Endothelial cell of umbilical vein (primary cell): ENCODE data around the gene PRM3. TPM values are rescaled to one million over a fixed set of nuclear protein-coding genes. Genes with fewer than 3 reads are reported as not detected.

Source experiments
- BruUV-seq: library from RNA; stranded (reverse); fragments of 400-500 nt; replicated peaks from 2 replicates; lab custom pipeline; 2021; lab: Mats Ljungman, UMichigan
- CTCF ChIA-PET: fragments of 300-600, 350-600 bp; sonication (Branson Sonifier 250); formaldehyde crosslinking; loops from one replicate; lab custom pipeline; 2021; ENCODE audit warnings: antibody characterized with exemption, inconsistent platforms; lab: Charles Lee
- POLR2A ChIA-PET: fragments of 300-600, 350-600 bp; sonication (Branson Sonifier 250); formaldehyde crosslinking; loops from one replicate; lab custom pipeline; 2021; ENCODE audit warnings: antibody characterized with exemption, inconsistent platforms; lab: Charles Lee
- DNase-seq: peaks from one replicate; pipeline ENCODE4 v3.0.0-alpha.2; 2011; ENCODE audit warnings: low read depth, low spot score
- FAIRE-seq: peaks from 2 replicates; lab custom pipeline; 2011; peaks lifted over from hg19 to GRCh38; lab: Jason Lieb, UNC
- H2AFZ ChIP-seq: 2 replicates; pipeline ENCODE4 v1.6.0; 2012; ENCODE audit warnings: low read depth, low read length, control low read depth, inconsistent platforms
- H3K27ac ChIP-seq: 2 replicates; pipeline ENCODE4 v1.5.1; 2011; ENCODE audit warnings: low read depth, mild to moderate bottlenecking, control low read depth, low read length, moderate library complexity; ENCODE audit not compliant: insufficient read depth
- H3K27me3 ChIP-seq, 2 experiments: 2 replicates each; pipeline versions ENCODE4 v1.6.0 to v1.6.1; 2011; ENCODE audit warnings: low read length in 2 of 2, mixed read lengths in 1 of 2; ENCODE audit not compliant: control insufficient read depth in 2 of 2, insufficient read depth in 2 of 2
- H3K36me3 ChIP-seq, 2 experiments: 2 replicates in 1 of 2; 3 replicates in 1 of 2; pipeline ENCODE4 v1.5.1; 2011; ENCODE audit warnings: low read length in 2 of 2, mild to moderate bottlenecking in 1 of 2, moderate library complexity in 1 of 2; ENCODE audit not compliant: control insufficient read depth in 2 of 2, insufficient read depth in 2 of 2; ENCODE audit errors: extremely low read depth in 1 of 2
- H3K4me1 ChIP-seq: 3 replicates; pipeline ENCODE4 v1.5.1; 2011; ENCODE audit warnings: mild to moderate bottlenecking, low read length; ENCODE audit not compliant: control insufficient read depth, insufficient read depth; ENCODE audit errors: extremely low read depth
- H3K4me2 ChIP-seq: 2 replicates; pipeline ENCODE4 v1.6.1; 2011; ENCODE audit warnings: low read length, control low read depth, mixed read lengths; ENCODE audit not compliant: insufficient read depth
- H3K4me3 ChIP-seq, 3 experiments: fragments of 200-600 bp in 1 of 3; sonication (generic), shearing (Covaris generic) in 1 of 3; replicated peaks in 1 of 3; 2 replicates each; pipeline ENCODE4 v1.5.1; 2011 to 2016; ENCODE audit warnings: control low read depth in 3 of 3, low read length in 3 of 3, mild to moderate bottlenecking in 2 of 3, inconsistent platforms in 1 of 3, low read depth in 1 of 3, moderate library complexity in 1 of 3; ENCODE audit not compliant: insufficient read depth in 1 of 3
- H3K79me2 ChIP-seq: 2 replicates; pipeline ENCODE4 v1.6.0; 2012; ENCODE audit warnings: low read length, inconsistent platforms; ENCODE audit not compliant: control insufficient read depth, insufficient read depth
- H3K9ac ChIP-seq: replicated peaks from 2 replicates; pipeline ENCODE3; 2011; ENCODE audit warnings: low read length, control low read depth; ENCODE audit not compliant: insufficient read depth; ENCODE audit errors: extremely low read depth
- H3K9me1 ChIP-seq: replicated peaks from 3 replicates; pipeline ENCODE4 v1.6.0; 2011; ENCODE audit warnings: mild to moderate bottlenecking, low read length; ENCODE audit not compliant: control insufficient read depth, insufficient read depth; ENCODE audit errors: extremely low read depth
- H3K9me3 ChIP-seq: replicated peaks from 2 replicates; pipeline ENCODE4 v1.5.1; 2012; ENCODE audit warnings: low read length, inconsistent platforms; ENCODE audit not compliant: control insufficient read depth, insufficient read depth
- H4K20me1 ChIP-seq: replicated peaks from 2 replicates; pipeline ENCODE3; 2011; ENCODE audit warnings: mild to moderate bottlenecking, low read length; ENCODE audit not compliant: control insufficient read depth, insufficient read depth; ENCODE audit errors: extremely low read depth
- CTCF ChIP-seq, 2 donors: IDR thresholded peaks; 1 replicate in 1 of 2; 2 replicates in 1 of 2; pipeline ENCODE4 v1.5.1; 2011; ENCODE audit warnings: low read length in 2 of 2, mild to moderate bottlenecking in 2 of 2, moderate library complexity in 2 of 2, control low read depth in 1 of 2, inconsistent platforms in 1 of 2, low read depth in 1 of 2; ENCODE audit not compliant: insufficient read depth in 1 of 2; ENCODE audit errors: extremely low read depth in 1 of 2
- EZH2 ChIP-seq: IDR thresholded peaks from 2 replicates; pipeline ENCODE4 v1.6.1; 2012; ENCODE audit warnings: borderline replicate concordance, low read depth, mild to moderate bottlenecking, moderate library complexity, low read length, inconsistent platforms; ENCODE audit not compliant: severe bottlenecking
- FOS ChIP-seq: IDR thresholded peaks from 2 replicates; pipeline ENCODE4 v1.6.1; 2011; ENCODE audit warnings: mild to moderate bottlenecking, low read length, moderate library complexity, borderline replicate concordance; ENCODE audit not compliant: insufficient read depth
- GATA2 ChIP-seq: IDR thresholded peaks from 2 replicates; pipeline ENCODE4 v1.7.0; 2011; ENCODE audit warnings: low read depth, mild to moderate bottlenecking, moderate library complexity, mixed read lengths, low read length; ENCODE audit not compliant: insufficient read length, insufficient read depth
- JUN ChIP-seq: IDR thresholded peaks from 2 replicates; pipeline ENCODE4 v1.6.1; 2011; ENCODE audit warnings: borderline replicate concordance, low read depth; ENCODE audit not compliant: insufficient read length, insufficient read depth
- MAX ChIP-seq: IDR thresholded peaks from 2 replicates; pipeline ENCODE4 v1.6.1; 2011; ENCODE audit not compliant: insufficient read depth, insufficient read length
- MYC ChIP-seq: IDR thresholded peaks from one replicate; pipeline ENCODE4 v1.6.1; 2011; ENCODE audit warnings: mild to moderate bottlenecking, low read depth, low read length
- POLR2A ChIP-seq: IDR thresholded peaks from 2 replicates; pipeline ENCODE4 v1.6.1; 2012; ENCODE audit warnings: low read depth, mild to moderate bottlenecking, control low read depth, low read length
- POLR2AphosphoS5 ChIP-seq: IDR thresholded peaks from 2 replicates; pipeline ENCODE4 v1.6.1; 2012; ENCODE audit warnings: low read depth, mild to moderate bottlenecking, control low read depth, low read length, moderate library complexity; ENCODE audit not compliant: insufficient read depth
- dilution Hi-C: fragments of 300-500 bp; cut with MboI; formaldehyde crosslinking; loops from one replicate; pipeline ENCODE4 v1.15.0; 2019; ENCODE audit warnings: low sequenced_read_pairs; ENCODE audit not compliant: extremely low pct_ligation_motif_present
- intact Hi-C: fragments of 100-400 bp; cut with micrococcal nuclease; formaldehyde crosslinking; loops from one replicate; pipeline ENCODE4 v1.10.0; 2022
- polyA plus RNA-seq, 4 experiments: library from polyadenylated mRNA; depleted of rRNA in 3 of 4; stranded (reverse) in 3 of 4; unstranded in 1 of 4; fragments of >200 nt; gene quantifications; 2 replicates each; pipeline versions ENCODE4 v1.2.1 to v1.2.3, GENCODE V29; 2011 to 2012; ENCODE audit warnings: missing spikeins in 1 of 4
- total RNA-seq: library from RNA; stranded (reverse); gene quantifications from 2 replicates; pipeline ENCODE4 v1.2.3, GENCODE V29; 2021

PRM3 gene
- total and polyA plus RNA-seq, 2 donors (not counting 3 experiments of a cell fraction or from before 2014, with no cell fraction given): not detected

GRCh38 chr16:11224894-11225676, 48.3 kb downstream of the PRM3 start:
- no peak overlapping the region for H3K4me2 ChIP-seq
- no peak overlapping the region for H3K9ac ChIP-seq
- no TSS peak for BruUV-seq
- no peak overlapping the region for H3K4me3 ChIP-seq
- ChIA-PET CTCF (no interaction called here), POLR2A (no interaction called here)
- no peaks in the 10 kb centered on the region for H3K9me3 ChIP-seq
- FAIRE-seq: no peak
- H3K27me3 ChIP-seq: no peaks in the 10 kb centered on the region
- H3K36me3 ChIP-seq: no peaks in the 10 kb centered on the region
- DNase-seq: no peak
- dilution Hi-C loops (no loop called here), intact Hi-C loops (no loop called here)
- H3K27ac ChIP-seq: no peak overlapping the region
- no peak overlapping the region for H2AFZ ChIP-seq
- no peak for TF ChIP-seq POLR2A
- TF ChIP-seq MYC: no peak
- no peak for TF ChIP-seq JUN
- no peak for TF ChIP-seq GATA2
- TF ChIP-seq POLR2AphosphoS5: no peak
- TF ChIP-seq EZH2: no peak
- TF ChIP-seq MAX: no peak
- no peak for TF ChIP-seq FOS
- TF ChIP-seq CTCF (IDR thresholded peaks at IDR 0.05; ENCODE audit: extremely low read depth in 1 of 2, insufficient read depth in 1 of 2, low read depth in 1 of 2, low read length in 2 of 2): no peak
- H3K9me1 ChIP-seq: no peaks in the 10 kb centered on the region
- H3K4me1 ChIP-seq: no peaks in the 10 kb centered on the region
- no peaks in the 10 kb centered on the region for H3K79me2 ChIP-seq
- H4K20me1 ChIP-seq: no peaks in the 10 kb centered on the region
